Measurements from ENCODE around the gene PACRG.

DNA sequence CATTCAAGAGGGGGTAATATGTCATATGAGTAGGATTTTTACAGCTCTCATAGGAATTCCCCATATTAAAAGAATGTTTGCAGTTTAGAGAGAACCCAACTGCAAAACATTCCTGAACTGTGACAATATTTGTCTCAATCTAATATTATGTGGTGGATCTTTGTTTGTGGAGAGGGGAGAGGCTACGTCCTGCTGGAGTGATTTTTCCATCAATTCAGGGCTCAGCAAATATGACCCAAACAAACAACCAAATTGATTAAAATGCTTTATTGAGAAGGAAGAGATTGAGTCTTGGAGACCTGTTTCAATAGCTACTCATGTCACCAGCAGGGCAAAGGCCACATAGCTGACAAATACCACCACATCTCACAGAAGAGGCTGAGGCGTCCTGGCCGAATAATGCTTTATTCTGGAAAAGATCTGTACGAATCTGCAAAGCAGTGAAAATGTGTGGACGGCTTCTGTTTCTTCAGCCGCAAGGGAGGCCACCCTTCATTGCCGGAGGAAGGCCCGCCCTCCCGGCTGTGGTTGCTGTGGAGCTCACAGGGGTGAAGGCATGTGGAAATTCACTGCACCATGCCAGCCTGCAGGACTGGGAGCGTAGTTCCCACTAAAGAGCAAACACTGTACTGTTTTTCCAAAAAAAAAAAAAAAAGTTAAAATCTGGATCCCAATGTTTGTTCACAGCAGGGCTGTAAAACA is 597.1 kb downstream of the PACRG start:
- TF ChIP-seq TAF1 (IDR thresholded peaks at IDR 0.05; ENCODE audit: low read depth) (no peak), EP300 (IDR thresholded peaks at IDR 0.05; ENCODE audit: borderline replicate concordance) (no peak), YY1 (IDR thresholded peaks at IDR 0.05; ENCODE audit: low read depth) (no peak), ZBTB7A (IDR thresholded peaks at IDR 0.05; ENCODE audit: low read depth) (no peak), CEBPB (IDR thresholded peaks at IDR 0.05) (no peak)
- TF ChIP-seq, protein P1, sequence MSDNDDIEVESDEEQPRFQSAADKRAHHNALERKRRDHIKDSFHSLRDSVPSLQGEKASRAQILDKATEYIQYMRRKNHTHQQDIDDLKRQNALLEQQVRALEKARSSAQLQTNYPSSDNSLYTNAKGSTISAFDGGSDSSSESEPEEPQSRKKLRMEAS (IDR thresholded peaks at IDR 0.05) = no peak

Measured in Ishikawa (cell line).